Cerebellar cortex (tissue), 1 donor: Measurements from ENCODE around the gene ABCD2.
A peak's percentile ranks its signal among the peaks of the same experiment; 100 is the strongest.
"Not testable (repeated sequence)": the region's sequence is repeated elsewhere in the genome, so short reads cannot be mapped to it uniquely, and the experiment has no call there.

Experiments
- DNase-seq: peaks from one replicate; pipeline ENCODE4 v3.0.0-alpha.2; 2015; ENCODE audit warnings: low spot score

The ABCD2 gene

GRCh38 chr12:39619660-39620433, at the start of gene ABCD2:
ABCD2 (minus strand) TSS chr12:39619803; CDS start chr12:39619615, 188 bp downstream.
- DNase-seq, result peak; percentile 96

GRCh38 chr12:39660101-39660500, 40.5 kb upstream of the ABCD2 start:
- DNase-seq, result no peak

GRCh38 chr12:39647383-39647782, 27.8 kb upstream of the ABCD2 start:
- DNase-seq, result no peak

GRCh38 chr12:39646963-39647362, 27.4 kb upstream of the ABCD2 start:
- DNase-seq, result no peak

- DNase-seq, result no peak
Observed at GRCh38 chr12:39643052-39643451, 23.4 kb upstream of the ABCD2 start.

DNA sequence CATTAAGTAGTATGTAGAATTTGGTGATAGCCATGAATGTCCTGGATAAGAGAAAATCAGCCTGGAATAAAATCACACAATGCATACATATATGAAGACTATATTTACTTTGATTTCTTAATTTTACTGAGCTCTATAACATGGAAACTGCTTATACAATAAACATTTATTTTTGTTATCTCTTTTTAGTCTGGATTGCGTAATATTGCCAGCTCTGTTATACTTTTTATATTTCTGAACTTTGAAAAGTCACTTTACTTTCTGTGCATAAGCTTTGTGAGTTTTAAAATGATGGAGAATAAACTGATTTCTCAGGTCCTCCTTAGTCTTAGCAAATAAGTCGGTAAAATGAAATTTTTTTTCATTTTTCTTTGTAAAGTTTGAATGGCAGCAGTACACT, 19.2 kb upstream of the ABCD2 start:
- no peak for DNase-seq

DNA sequence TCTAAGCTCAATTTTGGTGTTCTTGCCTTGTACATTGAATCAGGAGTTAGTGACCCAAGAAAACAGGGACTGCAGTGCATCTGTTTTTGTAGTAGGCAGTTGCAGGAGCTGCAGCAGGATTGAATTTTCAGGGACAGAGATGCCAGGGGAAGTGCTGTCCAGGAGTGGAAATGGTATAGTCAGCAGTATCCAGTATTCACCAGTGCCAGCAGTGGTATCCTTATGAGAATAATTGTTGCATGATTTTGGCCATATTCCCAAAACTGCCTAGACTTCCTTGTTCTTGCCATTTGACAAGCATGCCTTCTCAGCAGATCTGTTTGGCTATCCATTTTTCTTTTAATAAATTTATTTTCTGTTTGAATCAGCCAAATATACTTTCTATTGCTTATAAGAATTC, 18.6 kb upstream of the ABCD2 start:
- peak; percentile 2 for DNase-seq

GRCh38 chr12:39632670-39633069, 13.1 kb upstream of the ABCD2 start:
- DNase-seq, result no peak

DNA sequence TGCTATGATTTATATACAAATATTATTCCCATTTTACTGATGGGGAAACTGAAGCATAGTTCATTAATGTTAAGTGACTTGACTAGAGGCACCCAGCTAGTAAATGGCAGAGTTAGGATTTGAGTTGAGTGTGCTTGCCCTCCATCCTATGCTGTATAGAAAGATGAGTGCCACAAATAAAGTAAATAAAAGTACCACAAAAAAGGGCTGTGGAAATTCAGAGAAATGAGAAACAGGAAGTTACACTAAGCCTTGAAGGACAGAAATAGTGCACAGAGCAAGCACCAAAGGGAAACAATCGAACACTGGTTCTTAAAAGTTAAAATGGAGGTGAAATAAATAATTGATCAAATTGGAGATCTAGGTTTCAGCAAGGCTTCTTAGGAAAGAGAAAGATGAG, 9.2 kb upstream of the ABCD2 start:
- no peak for DNase-seq

DNA sequence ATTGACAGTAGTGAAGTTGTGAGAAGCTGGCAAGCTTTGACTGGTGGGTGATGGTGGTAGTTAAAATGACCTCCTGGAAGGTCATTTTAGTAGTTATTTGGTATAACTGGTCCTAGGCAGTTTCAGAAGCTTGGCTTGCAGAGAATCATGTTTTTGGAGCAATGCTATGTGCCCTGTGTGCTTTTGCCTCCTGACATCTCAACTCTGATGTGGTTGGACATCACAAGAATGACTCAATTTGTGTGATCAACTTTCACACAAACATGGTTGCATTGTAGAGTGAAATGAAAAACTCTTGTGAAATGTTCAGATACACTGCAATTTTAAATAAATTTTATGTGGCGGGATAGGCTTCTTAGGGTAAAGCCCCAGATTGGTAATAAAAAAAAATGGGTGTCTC, 8.3 kb upstream of the ABCD2 start:
- DNase-seq, result no peak

DNA sequence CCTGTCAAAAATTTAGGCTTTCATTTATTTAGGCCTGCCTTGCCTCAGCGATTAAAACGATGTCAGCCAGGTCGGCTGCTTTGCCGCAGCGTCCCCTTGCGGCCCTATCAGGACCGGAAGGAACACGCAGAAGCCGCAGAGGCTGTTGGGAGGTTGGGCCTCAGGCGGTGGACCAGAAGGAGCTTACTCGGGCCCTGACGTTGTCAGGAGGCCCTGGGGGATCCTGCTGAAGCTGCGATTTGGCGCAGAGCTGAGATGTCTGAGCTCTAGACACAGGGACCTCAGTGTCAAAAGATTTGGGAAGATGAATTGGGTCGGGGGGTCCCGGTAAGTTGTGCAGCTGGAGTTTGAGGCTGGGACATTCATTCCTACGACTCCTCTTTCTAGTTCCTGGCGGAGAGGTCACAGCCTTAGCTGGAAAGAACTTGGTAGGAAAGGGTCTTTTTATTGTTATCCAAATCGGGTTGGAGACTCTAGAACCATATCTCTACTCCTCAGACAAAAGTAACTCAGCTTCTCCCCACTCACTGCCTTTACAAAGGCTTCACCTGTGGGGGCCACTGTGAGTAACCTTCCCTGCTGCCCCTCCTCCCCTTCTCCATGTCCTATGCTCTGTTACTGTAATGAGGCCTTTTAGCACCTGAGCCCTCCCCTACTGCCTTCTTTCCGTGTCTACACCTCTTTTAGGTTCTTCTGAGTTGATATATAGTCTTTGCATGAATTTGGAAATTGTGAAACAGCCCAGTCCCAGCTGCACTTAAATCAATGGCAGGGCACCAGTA, 6.6 kb upstream of the ABCD2 start:
- no peak for DNase-seq

DNA sequence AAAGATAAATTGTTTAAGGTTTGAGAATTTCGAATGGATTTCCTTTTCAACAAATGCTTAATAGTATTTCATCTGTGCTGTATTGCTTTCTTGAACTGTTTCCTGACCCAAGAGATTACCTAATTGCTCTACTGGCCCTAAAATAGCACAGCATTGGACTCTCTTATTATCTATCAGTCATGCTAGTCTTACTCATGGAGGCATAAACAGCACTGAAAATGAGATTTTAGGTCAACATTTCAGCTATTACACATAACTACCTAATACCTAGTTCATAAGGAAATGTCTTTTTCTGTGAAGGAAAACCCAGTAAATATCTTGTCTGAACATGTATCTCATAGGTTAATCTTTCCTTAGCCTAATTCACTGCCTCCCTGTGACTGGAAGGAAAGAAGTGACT, 4.3 kb upstream of the ABCD2 start:
- DNase-seq, result no peak

- DNase-seq, result not testable (repeated sequence)
Observed at GRCh38 chr12:39623160-39623559, 3.6 kb upstream of the ABCD2 start.

DNA sequence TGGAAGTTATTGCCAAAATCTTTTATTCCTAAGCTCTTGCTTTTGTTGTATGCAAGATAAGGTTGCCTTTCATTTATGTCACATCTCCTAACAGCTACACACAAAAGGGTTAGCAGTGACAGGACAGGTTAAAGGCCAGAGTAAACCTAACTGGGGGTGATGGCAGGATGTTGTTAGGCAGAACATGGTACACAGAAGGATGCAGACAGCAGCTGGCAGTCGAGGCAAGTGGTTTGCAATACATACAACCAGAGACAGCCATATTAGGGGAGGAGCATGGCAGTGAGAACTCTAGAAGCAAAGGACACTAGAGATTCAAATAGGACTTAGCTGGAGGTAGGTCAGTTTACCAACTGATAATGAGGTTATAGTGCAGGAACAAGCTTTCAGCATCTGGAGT, 2.7 kb upstream of the ABCD2 start:
- no peak for DNase-seq

DNA sequence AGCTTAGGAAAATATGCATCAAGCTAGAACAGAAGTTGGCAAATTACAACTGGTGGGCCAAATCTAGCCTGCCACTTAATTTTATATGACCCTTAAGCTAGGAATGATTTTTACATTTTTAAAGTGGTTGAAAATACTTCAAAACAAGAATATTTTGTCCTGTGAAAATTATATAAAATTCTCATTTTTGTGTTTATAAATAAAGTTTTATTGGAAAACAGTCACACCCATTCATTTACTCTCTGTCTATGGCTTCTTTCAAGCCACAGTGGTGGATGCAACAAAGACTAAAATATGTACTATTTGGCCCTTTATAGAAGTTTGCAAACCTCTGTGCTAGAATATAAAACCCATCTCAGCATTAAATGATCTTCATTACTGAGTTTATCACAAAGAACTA, 2.1 kb upstream of the ABCD2 start:
- no peak for DNase-seq

DNA sequence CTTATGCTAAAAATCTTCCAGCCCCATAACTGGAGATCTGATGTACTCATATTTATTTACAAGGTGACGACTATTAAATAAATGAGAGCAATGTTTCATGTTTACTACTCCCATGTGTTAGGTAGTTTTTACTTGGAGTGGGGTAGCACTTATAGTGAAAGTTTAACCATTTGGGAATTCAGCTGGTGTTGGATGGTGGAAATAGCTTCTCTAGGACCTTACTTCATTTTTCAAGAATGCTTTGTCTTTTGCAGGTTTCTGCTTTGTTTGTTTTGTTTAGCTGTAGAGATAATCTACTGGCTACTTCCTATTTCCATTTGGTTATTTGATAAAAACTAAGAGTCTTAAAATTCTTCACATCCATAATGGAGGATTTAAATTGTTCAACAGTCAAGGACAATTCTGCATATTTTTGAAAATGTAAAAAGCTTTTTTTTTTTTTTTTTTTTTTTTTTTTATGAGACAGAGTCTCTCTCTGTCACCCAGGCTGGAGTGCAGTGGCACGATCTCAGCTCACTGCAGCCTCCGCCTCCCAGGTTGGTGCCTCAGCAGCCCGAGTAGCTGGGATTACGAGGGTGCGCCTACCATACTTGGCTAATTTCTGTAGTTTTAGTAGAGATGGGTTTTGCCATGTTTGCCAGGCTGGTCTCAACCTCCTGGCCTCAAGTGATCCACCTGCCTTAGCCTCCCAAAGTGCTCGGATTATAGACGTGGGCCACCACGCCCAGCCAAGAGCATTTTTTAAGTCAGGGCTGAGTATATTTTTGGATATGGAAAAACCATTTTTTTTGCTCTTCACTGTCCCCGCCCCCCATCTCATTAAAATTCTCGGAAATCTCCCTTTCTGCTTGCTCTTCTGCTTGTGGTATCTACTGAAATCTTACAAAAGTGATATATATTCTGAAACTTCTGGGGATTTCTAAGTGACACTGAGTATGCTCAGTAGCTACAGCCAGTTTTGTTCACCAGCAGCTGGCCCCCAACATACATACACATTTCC, 1.4 kb upstream of the ABCD2 start:
- peak; percentile 36 for DNase-seq

- DNase-seq, result peak; percentile 91
Observed at GRCh38 chr12:39619316-39619659, 315 bp downstream of the ABCD2 start.

DNA sequence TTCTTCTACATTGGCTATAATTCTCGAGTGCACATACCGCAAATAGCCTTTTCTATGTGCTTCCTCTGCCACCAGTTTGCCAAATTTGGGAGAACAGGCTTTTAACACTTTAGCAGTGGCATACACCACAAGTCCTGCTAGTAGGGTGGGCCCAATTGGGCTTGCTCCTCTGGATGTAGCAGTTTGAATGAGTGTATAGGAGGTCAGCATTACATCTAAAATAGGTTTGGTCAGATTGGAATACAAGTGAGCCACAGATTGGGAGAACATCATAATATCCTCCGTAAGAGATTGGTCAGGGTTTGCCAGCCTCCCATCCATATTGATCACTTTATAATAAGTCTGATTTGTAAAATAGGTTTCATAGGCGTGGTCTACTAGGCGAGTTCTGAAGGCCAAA, 902 bp downstream of the ABCD2 start:
- DNase-seq, result peak; percentile 61

DNA sequence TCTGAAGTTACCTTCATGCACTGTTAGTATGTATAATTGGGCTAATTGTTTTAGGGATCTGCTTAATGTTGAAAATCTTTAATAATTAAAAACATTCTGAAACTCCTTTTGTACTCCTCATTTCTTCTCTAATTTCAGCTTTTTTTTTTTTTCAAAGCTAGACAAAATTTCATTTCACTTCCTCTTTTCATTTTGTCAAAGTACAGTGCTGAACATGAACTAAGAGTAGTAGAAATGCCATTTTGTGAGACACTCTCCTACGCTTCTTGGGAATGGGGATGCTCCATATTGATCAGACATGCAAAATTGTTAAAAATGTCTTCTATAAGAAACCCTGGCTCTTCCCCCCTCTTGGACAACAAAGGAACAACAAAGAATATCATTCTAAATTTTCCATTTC, 1.7 kb downstream of the ABCD2 start:
- DNase-seq, result peak; percentile 43

DNA sequence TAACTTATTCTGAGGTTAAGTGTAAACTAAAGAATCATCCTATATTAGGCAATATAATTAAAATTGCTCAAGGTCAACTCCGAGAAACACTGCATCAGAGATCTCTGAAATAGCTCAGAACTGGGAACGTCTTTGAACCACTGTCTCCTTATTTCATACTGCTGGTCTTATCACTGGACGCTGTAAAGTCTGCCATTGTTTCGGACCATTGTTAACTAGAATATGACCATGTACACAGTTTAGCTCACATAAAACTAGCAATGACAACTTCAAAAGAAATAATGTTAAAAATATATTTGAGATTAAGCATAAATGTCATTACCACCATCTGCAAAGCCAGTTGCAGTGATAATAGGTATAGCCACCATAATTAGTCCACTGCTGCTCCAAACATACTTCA, 2.9 kb downstream of the ABCD2 start:
- peak; percentile 59 for DNase-seq

DNA sequence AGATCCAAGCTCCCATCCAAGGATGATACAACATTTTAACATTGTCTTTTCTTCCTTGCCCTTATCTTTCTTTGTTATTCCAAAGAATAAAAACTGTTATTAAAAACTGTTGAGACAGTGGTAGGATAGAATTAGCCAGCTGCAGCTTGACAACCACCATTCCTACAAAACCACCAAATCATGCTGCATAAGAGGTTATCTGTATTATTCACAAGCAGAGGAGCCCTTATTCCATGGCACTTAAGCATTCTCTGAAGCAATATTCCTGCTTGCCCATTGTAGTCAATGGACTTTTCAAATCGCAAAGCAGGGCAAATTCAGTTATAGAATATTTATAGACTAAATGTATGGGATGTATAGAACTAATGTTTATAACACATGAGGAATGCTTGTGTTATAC, 3.4 kb downstream of the ABCD2 start:
- DNase-seq, result peak; percentile 61

- DNase-seq, result peak; percentile 52
Observed at GRCh38 chr12:39613525-39613924, 6.1 kb downstream of the ABCD2 start.
